Fibroblast of the aortic adventitia (primary cell): ENCODE data around the gene EGFR. TPM values are rescaled to one million over a fixed set of nuclear protein-coding genes. Genes with fewer than 3 reads are reported as not detected.
A peak's percentile ranks its signal among the peaks of the same experiment; 100 is the strongest.

Experiments used
- DNase-seq: peaks from one replicate; pipeline ENCODE4 v3.0.0-alpha.2; 2010; ENCODE audit warnings: low read depth
- H3K4me3 ChIP-seq: 2 replicates; pipeline ENCODE4 v1.5.1; 2011; ENCODE audit warnings: low read depth, mild to moderate bottlenecking, control low read depth, low read length, moderate library complexity
- total RNA-seq: library from RNA; depleted of rRNA; stranded (reverse); fragments of >200 nt; gene quantifications from 2 replicates; pipeline ENCODE4 v1.2.3, GENCODE V29; 2012; ENCODE audit warnings: low replicate concordance
- TF ChIP-seq, protein P1 (sequence below): IDR thresholded peaks from 2 replicates; pipeline ENCODE4 v1.5.1; 2011; ENCODE audit warnings: mild to moderate bottlenecking, low read length, control low read depth, inconsistent platforms; ENCODE audit not compliant: insufficient read depth

The EGFR gene
- total RNA-seq, 1 donor, result 147 TPM

DNA sequence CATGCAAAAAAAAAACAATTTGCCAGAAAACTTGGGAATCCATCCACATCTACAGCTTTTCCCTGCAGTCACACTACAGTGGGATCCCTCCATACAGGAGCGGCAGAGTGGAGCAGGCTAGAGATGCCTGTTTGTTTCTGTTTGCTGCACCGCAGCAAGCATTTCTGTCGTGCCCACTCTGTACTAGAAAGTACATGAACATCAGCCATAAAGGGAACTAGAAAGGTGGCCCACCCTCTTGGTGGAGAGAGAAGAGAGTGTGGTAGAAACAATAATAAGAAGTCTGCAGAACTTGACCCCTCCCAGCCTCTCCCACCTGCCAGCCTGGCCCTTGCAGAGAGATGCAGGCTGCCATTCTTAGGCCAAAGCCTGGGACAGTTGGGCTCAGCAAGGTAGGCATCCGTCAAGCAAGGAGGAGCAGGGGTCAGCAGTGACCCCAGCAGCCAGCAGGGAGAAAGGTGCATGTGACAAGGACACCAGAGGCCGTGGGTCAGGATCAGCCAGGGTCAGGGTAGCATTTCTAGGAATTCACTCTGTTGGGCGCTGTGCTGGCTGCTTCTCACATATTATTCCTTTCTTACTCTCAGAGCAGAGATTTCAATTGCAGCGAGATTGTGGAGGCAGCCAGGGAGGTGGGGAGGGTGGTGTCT is 171.8 kb downstream of the EGFR start:
- no peak overlapping the region for H3K4me3 ChIP-seq
- TF ChIP-seq, protein P1, sequence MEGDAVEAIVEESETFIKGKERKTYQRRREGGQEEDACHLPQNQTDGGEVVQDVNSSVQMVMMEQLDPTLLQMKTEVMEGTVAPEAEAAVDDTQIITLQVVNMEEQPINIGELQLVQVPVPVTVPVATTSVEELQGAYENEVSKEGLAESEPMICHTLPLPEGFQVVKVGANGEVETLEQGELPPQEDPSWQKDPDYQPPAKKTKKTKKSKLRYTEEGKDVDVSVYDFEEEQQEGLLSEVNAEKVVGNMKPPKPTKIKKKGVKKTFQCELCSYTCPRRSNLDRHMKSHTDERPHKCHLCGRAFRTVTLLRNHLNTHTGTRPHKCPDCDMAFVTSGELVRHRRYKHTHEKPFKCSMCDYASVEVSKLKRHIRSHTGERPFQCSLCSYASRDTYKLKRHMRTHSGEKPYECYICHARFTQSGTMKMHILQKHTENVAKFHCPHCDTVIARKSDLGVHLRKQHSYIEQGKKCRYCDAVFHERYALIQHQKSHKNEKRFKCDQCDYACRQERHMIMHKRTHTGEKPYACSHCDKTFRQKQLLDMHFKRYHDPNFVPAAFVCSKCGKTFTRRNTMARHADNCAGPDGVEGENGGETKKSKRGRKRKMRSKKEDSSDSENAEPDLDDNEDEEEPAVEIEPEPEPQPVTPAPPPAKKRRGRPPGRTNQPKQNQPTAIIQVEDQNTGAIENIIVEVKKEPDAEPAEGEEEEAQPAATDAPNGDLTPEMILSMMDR, result no peak
- DNase-seq, result no peak

DNA sequence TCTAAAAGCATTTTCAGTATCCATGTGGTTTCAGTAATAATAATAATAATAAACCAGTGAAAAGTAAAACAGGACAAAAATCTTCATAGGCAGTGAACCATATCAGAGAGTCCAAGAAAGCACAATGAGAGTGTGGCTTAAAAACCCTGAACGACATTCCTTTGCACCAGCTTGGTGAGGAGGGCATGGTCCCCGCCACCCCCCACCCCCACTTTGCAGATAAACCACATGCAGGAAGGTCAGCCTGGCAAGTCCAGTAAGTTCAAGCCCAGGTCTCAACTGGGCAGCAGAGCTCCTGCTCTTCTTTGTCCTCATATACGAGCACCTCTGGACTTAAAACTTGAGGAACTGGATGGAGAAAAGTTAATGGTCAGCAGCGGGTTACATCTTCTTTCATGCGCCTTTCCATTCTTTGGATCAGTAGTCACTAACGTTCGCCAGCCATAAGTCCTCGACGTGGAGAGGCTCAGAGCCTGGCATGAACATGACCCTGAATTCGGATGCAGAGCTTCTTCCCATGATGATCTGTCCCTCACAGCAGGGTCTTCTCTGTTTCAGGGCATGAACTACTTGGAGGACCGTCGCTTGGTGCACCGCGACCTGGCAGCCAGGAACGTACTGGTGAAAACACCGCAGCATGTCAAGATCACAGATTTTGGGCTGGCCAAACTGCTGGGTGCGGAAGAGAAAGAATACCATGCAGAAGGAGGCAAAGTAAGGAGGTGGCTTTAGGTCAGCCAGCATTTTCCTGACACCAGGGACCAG is 172.5 kb downstream of the EGFR start:
- TF ChIP-seq, protein P1, result no peak
- no peak overlapping the region for H3K4me3 ChIP-seq
- DNase-seq, result no peak

DNA sequence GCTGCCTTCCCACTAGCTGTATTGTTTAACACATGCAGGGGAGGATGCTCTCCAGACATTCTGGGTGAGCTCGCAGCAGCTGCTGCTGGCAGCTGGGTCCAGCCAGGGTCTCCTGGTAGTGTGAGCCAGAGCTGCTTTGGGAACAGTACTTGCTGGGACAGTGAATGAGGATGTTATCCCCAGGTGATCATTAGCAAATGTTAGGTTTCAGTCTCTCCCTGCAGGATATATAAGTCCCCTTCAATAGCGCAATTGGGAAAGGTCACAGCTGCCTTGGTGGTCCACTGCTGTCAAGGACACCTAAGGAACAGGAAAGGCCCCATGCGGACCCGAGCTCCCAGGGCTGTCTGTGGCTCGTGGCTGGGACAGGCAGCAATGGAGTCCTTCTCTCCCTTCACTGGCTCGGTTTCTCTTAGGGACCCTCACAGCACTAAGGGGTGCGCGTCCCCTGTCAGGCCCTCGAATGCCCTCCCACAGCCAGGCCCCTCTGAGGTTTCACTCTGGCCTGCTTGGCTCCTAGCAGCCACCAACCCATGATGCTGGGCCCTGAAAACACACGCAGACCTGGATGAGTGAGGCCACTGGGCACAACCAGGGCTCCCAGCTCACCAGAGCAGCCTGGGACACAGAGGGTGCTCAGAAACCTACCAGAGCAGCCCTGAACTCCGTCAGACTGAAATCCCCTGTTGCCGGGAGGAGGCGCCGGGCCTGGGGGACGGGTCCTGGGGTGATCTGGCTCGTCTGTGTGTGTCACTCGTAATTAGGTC is 173.3 kb downstream of the EGFR start:
- no peak for DNase-seq
- TF ChIP-seq, protein P1, result peak; percentile 40
- no peak overlapping the region for H3K4me3 ChIP-seq

DNA sequence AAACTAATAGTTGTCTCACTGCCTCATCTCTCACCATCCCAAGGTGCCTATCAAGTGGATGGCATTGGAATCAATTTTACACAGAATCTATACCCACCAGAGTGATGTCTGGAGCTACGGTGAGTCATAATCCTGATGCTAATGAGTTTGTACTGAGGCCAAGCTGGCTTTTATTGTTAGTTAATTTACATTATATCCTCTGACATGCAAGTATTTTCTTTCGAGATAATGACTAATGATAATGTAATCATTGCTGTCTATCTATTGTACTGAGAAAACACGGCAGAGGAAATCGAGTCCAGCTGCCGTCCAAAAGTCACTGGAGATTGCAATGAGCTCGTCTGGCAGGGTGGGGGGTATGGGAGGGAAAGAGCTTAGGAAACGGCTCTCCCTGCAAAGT is 173.9 kb downstream of the EGFR start:
- DNase-seq, result peak; percentile 93
- H3K4me3 ChIP-seq, result no peak overlapping the region
- TF ChIP-seq, protein P1, result peak; percentile 11

DNA sequence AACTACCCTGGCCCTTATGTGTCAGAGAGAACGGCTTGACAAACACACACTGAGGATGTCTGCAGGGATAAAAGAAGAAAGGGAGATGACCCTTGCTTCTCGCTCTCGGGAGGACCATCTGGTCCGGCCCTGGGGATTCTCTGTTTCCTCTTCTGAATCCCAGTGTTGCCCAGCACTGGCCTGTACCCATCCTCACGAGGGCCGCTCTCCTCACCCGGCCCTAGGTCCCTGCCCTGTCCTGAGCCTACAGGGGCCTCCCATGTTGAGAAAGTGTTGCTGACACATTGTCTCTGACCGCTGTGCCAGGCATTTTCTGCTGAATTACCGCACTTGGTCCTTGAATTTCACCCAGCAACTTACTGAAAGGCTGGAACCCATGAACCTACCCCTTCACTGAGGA is 174.4 kb downstream of the EGFR start:
- no peak for DNase-seq
- TF ChIP-seq, protein P1, result no peak
- H3K4me3 ChIP-seq, result no peak overlapping the region

DNA sequence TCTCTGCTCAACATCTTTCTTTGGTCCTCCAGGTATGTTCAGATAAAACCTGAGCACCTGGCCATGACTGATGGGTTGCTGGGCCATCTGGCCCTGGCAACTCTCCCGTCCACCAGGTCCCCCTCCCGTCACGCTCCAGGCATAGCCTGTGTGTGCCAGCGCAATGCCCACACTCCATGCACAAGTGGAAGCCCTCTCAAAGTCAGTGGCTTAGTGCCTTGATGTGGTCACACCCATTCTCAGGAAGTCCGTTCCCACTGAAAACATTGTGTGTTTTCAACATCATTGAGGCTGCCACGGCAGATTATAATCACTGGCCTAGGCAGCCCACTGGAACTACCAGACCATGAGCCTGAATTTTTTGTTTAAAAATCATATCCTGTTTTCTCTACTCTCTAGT is 175.7 kb downstream of the EGFR start:
- no peak for DNase-seq
- H3K4me3 ChIP-seq, result no peak overlapping the region
- TF ChIP-seq, protein P1, result no peak
